OCI-LY3 (cell line): ENCODE measurements around the gene ADAD1.
"Not testable (repeated sequence)": the region's sequence is repeated elsewhere in the genome, so short reads cannot be mapped to it uniquely, and the experiment has no call there.

Experiments
- H2AFZ ChIP-seq: fragments of 200-600, 300-600 bp; shearing (Covaris generic); 2 replicates; pipeline ENCODE4 v1.6.0; 2014; ENCODE audit warnings: antibody characterized with exemption, low read depth, low read length
- H3K27ac ChIP-seq: fragments of 200-600, 300-600 bp; sonication (generic); 2 replicates; pipeline ENCODE4 v1.5.1; 2014; ENCODE audit warnings: mild to moderate bottlenecking, low read length, moderate library complexity, mixed read lengths
- H3K27me3 ChIP-seq: fragments of 200-600, 300-600 bp; sonication (generic); 2 replicates; pipeline ENCODE4 v1.6.1; 2014; ENCODE audit warnings: low read depth, low read length, mixed read lengths
- H3K36me3 ChIP-seq: fragments of 200-600, 300-600 bp; sonication (generic); replicated peaks from 2 replicates; pipeline ENCODE3; 2014; ENCODE audit warnings: low read depth, low read length, mixed read lengths
- H3K4me1 ChIP-seq: fragments of 300-600, 200-600 bp; sonication (generic); 2 replicates; pipeline ENCODE4 v1.6.1; 2014; ENCODE audit warnings: low read length, mixed read lengths
- H3K4me2 ChIP-seq: fragments of 200-600, 300-600 bp; sonication (generic); 2 replicates; pipeline ENCODE4 v1.6.1; 2014; ENCODE audit warnings: low read length, mixed read lengths
- H3K4me3 ChIP-seq: fragments of 300-600, 200-600 bp; sonication (generic); 2 replicates; pipeline ENCODE4 v1.5.1; 2014; ENCODE audit warnings: antibody characterized with exemption, mild to moderate bottlenecking, low read length, moderate library complexity
- H3K79me2 ChIP-seq: fragments of 300-600, 200-600 bp; shearing (Covaris generic); 2 replicates; pipeline ENCODE4 v1.6.1; 2014; ENCODE audit warnings: mild to moderate bottlenecking, low read length, mixed read lengths
- H3K9ac ChIP-seq: fragments of 300-600, 200-600 bp; shearing (Covaris generic); 2 replicates; pipeline ENCODE4 v1.6.0; 2014; ENCODE audit warnings: mild to moderate bottlenecking, low read length, moderate library complexity
- H3K9me3 ChIP-seq: fragments of 200-600, 300-600 bp; shearing (Covaris generic); 2 replicates; pipeline ENCODE4 v1.6.1; 2014; ENCODE audit warnings: low read length, mixed read lengths; ENCODE audit not compliant: insufficient read depth
- H4K20me1 ChIP-seq: fragments of 200-600, 300-600 bp; sonication (generic); 2 replicates; pipeline ENCODE4 v1.6.1; 2016; ENCODE audit warnings: low read length, mixed read lengths; ENCODE audit not compliant: insufficient read depth
- EZH2phosphoT487 ChIP-seq: fragments of 200-600 bp; shearing (Covaris generic); IDR thresholded peaks from 2 replicates; pipeline ENCODE4 v1.6.1; 2018; ENCODE audit warnings: antibody characterized with exemption, mixed run types, low read depth
- TF ChIP-seq, protein P1 (sequence below): fragments of 200-600, 300-600 bp; sonication (generic); IDR thresholded peaks from 2 replicates; pipeline ENCODE4 v1.5.1; 2014; ENCODE audit warnings: antibody characterized with exemption, low read length, low read depth

The ADAD1 gene

DNA sequence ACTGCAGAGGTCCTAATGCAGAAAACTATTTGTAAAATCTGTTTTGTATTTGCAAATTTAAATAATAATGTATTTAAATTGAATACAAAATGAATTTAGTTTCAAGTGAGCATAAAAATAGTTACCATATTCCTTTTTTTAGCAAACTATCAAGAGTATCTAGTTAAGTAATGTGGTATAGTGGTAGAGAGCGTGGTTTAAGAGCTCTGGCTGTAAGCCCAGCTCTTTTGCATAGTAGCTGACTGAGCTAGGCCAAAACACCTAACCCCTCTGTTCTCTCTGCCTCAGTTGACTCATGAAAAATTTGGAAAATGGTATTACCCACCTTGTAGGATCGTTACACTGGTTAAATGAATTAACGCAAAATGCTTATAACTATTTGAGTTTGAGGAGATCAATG is 18.1 kb upstream of the ADAD1 start:
- Histone ChIP-seq H3K36me3 (peaks cover 10% of the 10 kb centered on the region), H2AFZ (no peak overlapping the region), H3K4me2 (no peak overlapping the region), H3K79me2 (no peaks in the 10 kb centered on the region), H4K20me1 (no peaks in the 10 kb centered on the region), H3K4me3 (no peak overlapping the region), H3K4me1 (no peaks in the 10 kb centered on the region), H3K9me3 (no peaks in the 10 kb centered on the region), H3K27ac (no peak overlapping the region), H3K9ac (no peak overlapping the region), H3K27me3 (no peaks in the 10 kb centered on the region)
- TF ChIP-seq EZH2phosphoT487: no peak
- TF ChIP-seq, protein P1, sequence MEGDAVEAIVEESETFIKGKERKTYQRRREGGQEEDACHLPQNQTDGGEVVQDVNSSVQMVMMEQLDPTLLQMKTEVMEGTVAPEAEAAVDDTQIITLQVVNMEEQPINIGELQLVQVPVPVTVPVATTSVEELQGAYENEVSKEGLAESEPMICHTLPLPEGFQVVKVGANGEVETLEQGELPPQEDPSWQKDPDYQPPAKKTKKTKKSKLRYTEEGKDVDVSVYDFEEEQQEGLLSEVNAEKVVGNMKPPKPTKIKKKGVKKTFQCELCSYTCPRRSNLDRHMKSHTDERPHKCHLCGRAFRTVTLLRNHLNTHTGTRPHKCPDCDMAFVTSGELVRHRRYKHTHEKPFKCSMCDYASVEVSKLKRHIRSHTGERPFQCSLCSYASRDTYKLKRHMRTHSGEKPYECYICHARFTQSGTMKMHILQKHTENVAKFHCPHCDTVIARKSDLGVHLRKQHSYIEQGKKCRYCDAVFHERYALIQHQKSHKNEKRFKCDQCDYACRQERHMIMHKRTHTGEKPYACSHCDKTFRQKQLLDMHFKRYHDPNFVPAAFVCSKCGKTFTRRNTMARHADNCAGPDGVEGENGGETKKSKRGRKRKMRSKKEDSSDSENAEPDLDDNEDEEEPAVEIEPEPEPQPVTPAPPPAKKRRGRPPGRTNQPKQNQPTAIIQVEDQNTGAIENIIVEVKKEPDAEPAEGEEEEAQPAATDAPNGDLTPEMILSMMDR: no peak

DNA sequence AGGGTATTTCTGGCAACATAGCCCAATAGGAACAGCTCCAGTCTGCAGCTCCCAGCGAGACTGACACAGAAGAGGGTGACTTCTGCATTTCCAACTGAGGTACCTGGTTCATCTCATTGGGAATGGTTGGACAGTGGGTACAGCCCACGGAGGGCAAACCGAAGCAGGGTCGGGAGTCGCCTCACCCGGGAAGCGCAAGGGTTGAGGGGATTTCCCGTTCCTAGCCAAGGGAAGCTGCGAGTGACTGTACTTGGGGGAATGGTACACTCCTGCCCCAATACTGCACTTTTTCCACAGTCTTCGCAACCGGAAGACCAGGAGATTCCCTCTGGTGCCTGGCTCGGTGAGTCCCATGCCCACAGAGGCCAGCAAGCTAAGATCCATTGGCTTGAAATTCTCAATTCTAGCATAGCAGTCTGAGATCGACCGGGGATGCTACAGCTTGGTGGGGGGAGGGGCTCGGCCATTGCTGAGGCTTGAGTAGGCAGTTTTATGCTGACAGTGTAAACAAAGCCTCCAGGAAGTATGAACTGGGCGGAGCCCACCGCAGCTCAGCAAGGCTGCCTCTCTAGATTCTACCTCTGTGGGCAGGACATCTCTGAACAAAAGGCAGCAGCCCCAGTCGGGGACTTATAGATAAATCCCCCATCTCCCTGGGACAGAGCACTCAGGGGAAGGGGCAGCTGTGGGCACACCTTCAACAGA is 14.0 kb upstream of the ADAD1 start:
- no peaks in the 10 kb centered on the region for H4K20me1 ChIP-seq
- no peaks in the 10 kb centered on the region for H3K9me3 ChIP-seq
- H2AFZ ChIP-seq: no peak overlapping the region
- H3K9ac ChIP-seq: no peak overlapping the region
- TF ChIP-seq, protein P1: no peak
- no peak for TF ChIP-seq EZH2phosphoT487
- H3K4me2 ChIP-seq: no peak overlapping the region
- H3K27ac ChIP-seq: no peak overlapping the region
- H3K4me3 ChIP-seq: no peak overlapping the region
- no peaks in the 10 kb centered on the region for H3K4me1 ChIP-seq
- H3K79me2 ChIP-seq: no peaks in the 10 kb centered on the region
- no peaks in the 10 kb centered on the region for H3K36me3 ChIP-seq
- H3K27me3 ChIP-seq: no peaks in the 10 kb centered on the region

DNA sequence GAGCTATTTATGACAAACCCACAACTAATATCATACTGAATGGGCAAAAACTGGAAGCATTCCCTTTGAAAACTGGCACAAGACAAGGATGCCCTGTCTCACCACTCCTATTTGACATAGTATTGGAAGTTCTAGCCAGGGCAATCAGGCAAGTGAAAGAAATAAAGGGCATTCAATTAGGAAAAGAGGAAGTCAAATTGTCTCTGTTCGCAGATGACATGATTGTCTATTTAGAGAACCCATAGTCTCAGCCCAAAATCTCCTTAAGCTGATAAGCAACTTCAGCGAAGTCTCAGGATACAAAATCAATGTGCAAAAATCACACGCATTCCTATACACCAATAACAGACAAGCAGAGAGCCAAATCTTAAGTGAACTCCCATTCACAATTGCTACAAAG is 10.0 kb upstream of the ADAD1 start:
- H3K9me3 ChIP-seq, H3K36me3 ChIP-seq: not testable (repeated sequence)

DNA sequence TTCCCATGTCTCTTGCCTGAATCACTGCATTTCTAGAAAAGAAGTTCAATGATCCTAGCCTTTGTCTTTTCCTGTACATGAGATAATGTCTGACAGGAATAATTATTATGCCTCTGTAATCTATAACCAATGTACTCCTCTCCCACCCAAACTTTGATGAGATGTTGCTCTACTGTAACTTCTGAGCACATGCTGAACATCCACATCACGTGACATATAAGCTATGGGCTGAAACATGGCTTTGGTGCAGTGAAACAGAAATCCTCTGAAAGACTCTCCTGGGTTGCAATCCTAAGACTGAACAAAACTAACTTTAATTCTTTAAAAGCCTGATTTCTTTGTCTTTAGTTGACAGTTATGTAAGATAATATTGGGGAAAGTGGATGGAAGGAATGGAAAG is 1.5 kb upstream of the ADAD1 start:
- no peak overlapping the region for H3K4me3 ChIP-seq

More for the DNA sequence above, 10.0 kb upstream of the ADAD1 start:
- not testable (repeated sequence) for H3K4me2 ChIP-seq, H3K4me1 ChIP-seq, H3K27me3 ChIP-seq, H3K4me3 ChIP-seq, H2AFZ ChIP-seq, H3K27ac ChIP-seq, H4K20me1 ChIP-seq, H3K9ac ChIP-seq, H3K79me2 ChIP-seq

More for the DNA sequence above, 1.5 kb upstream of the ADAD1 start:
- no peaks in the 10 kb centered on the region for H3K79me2 ChIP-seq
- H3K4me1 ChIP-seq: no peaks in the 10 kb centered on the region
- TF ChIP-seq EZH2phosphoT487: no peak
- TF ChIP-seq, protein P1: no peak
- H3K9me3 ChIP-seq: no peaks in the 10 kb centered on the region
- H3K27me3 ChIP-seq: no peaks in the 10 kb centered on the region
- H3K4me2 ChIP-seq: no peak overlapping the region
- H4K20me1 ChIP-seq: no peaks in the 10 kb centered on the region
- H3K36me3 ChIP-seq: no peaks in the 10 kb centered on the region
- H3K27ac ChIP-seq: no peak overlapping the region
- no peak overlapping the region for H3K9ac ChIP-seq
- no peak overlapping the region for H2AFZ ChIP-seq
